ENCODE data around the gene DCLRE1C. TPM values are rescaled to one million over a fixed set of nuclear protein-coding genes. Genes with fewer than 3 reads are reported as not detected.

Gene DCLRE1C
- total and polyA plus RNA-seq, 2 of the 8 experiments (the other 6 are each of a cell fraction or from before 2014, with no cell fraction given) = 0.77 to 7.4 TPM

GRCh38 chr10:14953424-14954000 is 384 bp downstream of the DCLRE1C start:
- Histone ChIP-seq H3K36me3 (ENCODE audit: control insufficient read depth in 2 of 4, insufficient read depth in 4 of 4, low read length in 3 of 4) (no peaks in the 10 kb centered on the region; a peak in 1 of 8 replicates), H3K79me1 (ENCODE audit: low read depth, low read length) (no peaks in the 10 kb centered on the region), H2AK5ac (ENCODE audit: low read depth, low read length) (no peak overlapping the region), H3K23me2 (ENCODE audit: low read depth, low read length) (peaks cover 10% of the 10 kb centered on the region; the same call in 1 of the 2 replicates), H3K4ac (replicated peaks; ENCODE audit: insufficient read length, low read depth, low read length) (no peak overlapping the region), H2BK20ac (ENCODE audit: low read length) (no peak overlapping the region), H4K8ac (ENCODE audit: extremely low read depth, insufficient read depth, low read length) (peak overlapping the region; percentile 4; the same call in 1 of the 2 replicates), H3K18ac (ENCODE audit: extremely low read depth, low read length) (peak overlapping the region; percentile 0), H3K9me3 (ENCODE audit: insufficient read depth in 2 of 2, low read depth in 1 of 2, low read length in 1 of 2) (no peaks in the 10 kb centered on the region; a peak in 1 of 4 replicates), H2BK120ac (replicated peaks; ENCODE audit: low read depth, low read length) (no peak overlapping the region), H2BK15ac (ENCODE audit: low read length) (no peak overlapping the region), H3K4me1 (replicated peaks in 1 of 4; ENCODE audit: control insufficient read depth in 3 of 4, insufficient read depth in 4 of 4, low read length in 3 of 4) (peaks cover 0 to 12% (median 7%) of the 10 kb centered on the region in 4 experiments; a peak in 6 of 7 replicates), H3K9ac (replicated peaks in 1 of 4; ENCODE audit: extremely low read depth in 1 of 4, low read depth in 3 of 4, low read length in 3 of 4) (0 out of 7 replicates have a peak overlapping the region, but pooled peaks of 1 of the 4 experiments have one; percentile 9), H3K14ac (ENCODE audit: insufficient read length) (no peak overlapping the region), H3K23ac (ENCODE audit: insufficient read length) (no peak overlapping the region), H2BK12ac (ENCODE audit: low read depth, low read length) (no peak overlapping the region), H4K91ac (replicated peaks; ENCODE audit: insufficient read length, low read length) (no peak overlapping the region), H3K4me2 (ENCODE audit: insufficient read depth in 1 of 2, low read depth in 2 of 2, low read length in 2 of 2) (peak overlapping the region; percentile 90), H3K56ac (replicated peaks; ENCODE audit: insufficient read length, low read depth, low read length) (no peak overlapping the region), H3K27me3 (replicated peaks in 1 of 4; ENCODE audit: control insufficient read depth in 3 of 4, extremely low read depth in 1 of 4, insufficient read depth in 3 of 4, low read length in 3 of 4) (peaks cover 0 to 8% (median 3%) of the 10 kb centered on the region in 4 experiments; a peak in 4 of 7 replicates), H3K4me3 (ENCODE audit: extremely low read depth in 1 of 4, insufficient read depth in 2 of 4, low read depth in 3 of 4, low read length in 4 of 4) (peak overlapping the region; percentile 51 to 69 (median 57)), H4K5ac (ENCODE audit: insufficient read length, low read depth, low read length) (no peak overlapping the region), H3K27ac (ENCODE audit: low read depth, low read length) (no peak overlapping the region), H2BK5ac (ENCODE audit: low read depth, low read length) (no peak overlapping the region), H3K79me2 (ENCODE audit: control insufficient read depth in 1 of 2, insufficient read depth in 2 of 2, low read length in 2 of 2) (peaks cover 0 to 4% of the 10 kb centered on the region in 2 experiments; a peak in 1 of 4 replicates), H2AFZ (ENCODE audit: low read length) (no peak overlapping the region; the same call in 1 of the 2 replicates), H4K20me1 (replicated peaks in 1 of 2; ENCODE audit: control insufficient read depth in 1 of 2, insufficient read depth in 2 of 2, low read length in 2 of 2) (peaks cover 2 to 9% of the 10 kb centered on the region in 2 experiments)
- POLR2A ChIA-PET (ENCODE audit: partially characterized antibody) = interaction anchor here (1.0 to 2.1 kb wide), 10 partner anchors 8 to 152 kb away, joined by 3 to 8 read pairs (median 4); partner anchors contain the start of genes CDNF, HSPA14, MSANTD7 and RPP38
- CTCF ChIA-PET (ENCODE audit: partially characterized antibody) = interaction anchor here (0.9 to 2.4 kb wide), 15 partner anchors 10 to 445 kb away, joined by 3 to 13 read pairs (median 4); partner anchors contain the start of genes CDNF, HSPA14, MSANTD7 and SUV39H2
- 4% methylated on average over 17 of the region's 32 CpGs; no CpG with 5 or more reads in 1 of the 2 experiments for WGBS, 2 experiments (ENCODE audit: extremely low coverage in 1 of 2, insufficient coverage in 1 of 2, insufficient read length in 1 of 2, insufficient replicate concordance in 2 of 2, low coverage in 1 of 2, low lambda C conversion rate in 2 of 2, missing lambda C conversion rate in 1 of 2)
- no peak for FAIRE-seq
- no peak for DNase-seq (ENCODE audit: low read depth in 1 of 2, low spot score in 2 of 2)
- TF ChIP-seq KDM4A (IDR thresholded peaks at IDR 0.05; ENCODE audit: low read depth, low read length, severe bottlenecking) (peak; percentile 90), ATF2 (IDR thresholded peaks at IDR 0.05; ENCODE audit: low read length) (no peak), RNF2 (IDR thresholded peaks at IDR 0.05; ENCODE audit: borderline replicate concordance, low read depth, low read length, missing control alignments, poor library complexity, severe bottlenecking) (peak; percentile 48), HDAC2 (IDR thresholded peaks at IDR 0.05; ENCODE audit: borderline replicate concordance in 1 of 2, low read depth in 2 of 2, low read length in 2 of 2) (peak in 1 of 2 experiments; percentile 18; a peak in 1 of 4 replicates)

Measured in H1 (cell line).